GM12878 (cell line): ENCODE results near the gene HIVEP3. TPM values are rescaled to one million over a fixed set of nuclear protein-coding genes. Genes with fewer than 3 reads are reported as not detected.
A peak's percentile ranks its signal among the peaks of the same experiment; 100 is the strongest.

Source experiments
- ATAC-seq: fragments of 200-7000 bp; cut with Tn5 transposase; 3 replicates; pipeline ENCODE4 v1.9.1; 2020; ENCODE audit warnings: mild to moderate bottlenecking, moderate library complexity
- BruUV-seq: library from RNA; stranded (reverse); fragments of 400-500 nt; replicated peaks from 2 replicates; lab custom pipeline; 2021; lab: Mats Ljungman, UMichigan
- CTCF ChIA-PET: fragments of 300-600 bp; sonication (Branson Sonifier 250); formaldehyde crosslinking; extraction: SDS; loops from one replicate; lab custom pipeline; 2021; ENCODE audit warnings: inconsistent platforms; lab: Yijun Ruan, JAX
- POLR2A ChIA-PET: fragments of 350-600 bp; formaldehyde crosslinking; extraction: SDS; loops from one replicate; lab custom pipeline; 2021; ENCODE audit warnings: inconsistent platforms; lab: Charles Lee
- RAD21 ChIA-PET: fragments of 300-600 bp; sonication (Branson Sonifier 250); formaldehyde crosslinking; loops from one replicate; lab custom pipeline; 2023; ENCODE audit warnings: antibody characterized with exemption; ENCODE audit not compliant: unreplicated experiment; lab: Charles Lee
- SMC1A ChIA-PET: fragments of 300-600 bp; sonication (Branson Sonifier 250); formaldehyde crosslinking; loops from one replicate; lab custom pipeline; 2023; ENCODE audit not compliant: unreplicated experiment, uncharacterized antibody; lab: Charles Lee
- DNase-seq: peaks from one replicate; pipeline ENCODE4 v3.0.0-alpha.2; 2011; ENCODE audit warnings: low read depth, low spot score
- FAIRE-seq: peaks from 3 replicates; lab custom pipeline; 2011; peaks lifted over from hg19 to GRCh38; lab: Jason Lieb, UNC
- H2AFZ ChIP-seq: 2 replicates; pipeline ENCODE4 v1.6.0; 2011; ENCODE audit warnings: low read depth, low read length, control low read depth; ENCODE audit not compliant: control insufficient read depth
- H3K27ac ChIP-seq: 2 replicates; pipeline ENCODE4 v1.5.1; 2011; ENCODE audit warnings: control low read depth; ENCODE audit not compliant: control insufficient read depth, insufficient read depth
- H3K27me3 ChIP-seq, 2 experiments: replicated peaks in 1 of 2; 2 replicates each; pipeline versions ENCODE4 v1.6.0 to v1.6.1; 2011; ENCODE audit warnings: low read length in 1 of 2; ENCODE audit not compliant: control insufficient read depth in 2 of 2, insufficient read depth in 2 of 2
- H3K36me3 ChIP-seq, 2 experiments: 2 replicates each; pipeline ENCODE4 v1.5.1; 2011; ENCODE audit warnings: low read length in 1 of 2; ENCODE audit not compliant: control insufficient read depth in 2 of 2, insufficient read depth in 2 of 2
- H3K4me1 ChIP-seq: 2 replicates; pipeline ENCODE4 v1.6.1; 2011; ENCODE audit warnings: mild to moderate bottlenecking, low read length, moderate library complexity, mixed read lengths; ENCODE audit not compliant: control insufficient read depth, insufficient read depth
- H3K4me2 ChIP-seq: 2 replicates; pipeline ENCODE4 v1.6.0; 2011; ENCODE audit warnings: control low read depth; ENCODE audit not compliant: control insufficient read depth, insufficient read depth
- H3K4me3 ChIP-seq: fragments of 200-600 bp; sonication (generic); 2 replicates; pipeline ENCODE4 v1.5.1; 2016
- H3K79me2 ChIP-seq: 2 replicates; pipeline ENCODE4 v1.6.0; 2011; ENCODE audit warnings: low read length; ENCODE audit not compliant: control insufficient read depth, insufficient read depth
- H3K9ac ChIP-seq: 2 replicates; pipeline ENCODE4 v1.8.0; 2011; ENCODE audit warnings: low read length, control low read depth, mixed read lengths; ENCODE audit not compliant: control insufficient read depth, insufficient read depth
- H3K9me3 ChIP-seq: replicated peaks from 3 replicates; pipeline ENCODE4 v1.5.1; 2011; ENCODE audit warnings: mild to moderate bottlenecking, low read length; ENCODE audit not compliant: control insufficient read depth, insufficient read depth
- H4K20me1 ChIP-seq: 2 replicates; pipeline ENCODE4 v1.6.0; 2011; ENCODE audit not compliant: control insufficient read depth, insufficient read depth
- ASH2L ChIP-seq: fragments of 300-600, 200-600 bp; sonication (generic); IDR thresholded peaks from 2 replicates; pipeline ENCODE4 v1.6.1; 2017; ENCODE audit warnings: low read depth, mild to moderate bottlenecking, borderline replicate concordance
- BCL11A ChIP-seq: IDR thresholded peaks from 2 replicates; pipeline ENCODE4 v1.6.1; 2011; ENCODE audit warnings: low read depth, low read length
- CREB1 ChIP-seq: IDR thresholded peaks from 2 replicates; pipeline ENCODE4 v1.6.1; 2012; ENCODE audit warnings: low read depth, mild to moderate bottlenecking, inconsistent platforms
- HCFC1 ChIP-seq: fragments of 150-350 bp; IDR thresholded peaks from 2 replicates; pipeline ENCODE4 v1.6.1; 2014; ENCODE audit warnings: low read length
- IKZF1 ChIP-seq: fragments of 450-650 bp; conservative IDR thresholded peaks from 2 replicates; pipeline ENCODE4 v1.6.1; 2017; ENCODE audit warnings: antibody characterized with exemption, mild to moderate bottlenecking
- IKZF2 ChIP-seq, 2 experiments: fragments of 450-650 bp; IDR thresholded peaks; 2 replicates each; pipeline ENCODE4 v1.6.1; 2017; ENCODE audit warnings: mild to moderate bottlenecking in 2 of 2, moderate library complexity in 2 of 2
- JUND ChIP-seq: IDR thresholded peaks from 2 replicates; pipeline ENCODE4 v1.6.1; 2012; ENCODE audit warnings: low read depth, mild to moderate bottlenecking, low read length, improper control_type of control experiment, moderate library complexity
- KAT2A ChIP-seq: conservative IDR thresholded peaks from 2 replicates; pipeline ENCODE4 v1.6.1; 2011; ENCODE audit warnings: low read depth, low read length; ENCODE audit not compliant: control insufficient read depth
- NR2C1 ChIP-seq: fragments of 450-650 bp; IDR thresholded peaks from 2 replicates; pipeline ENCODE4 v1.6.1; 2017; ENCODE audit warnings: antibody characterized with exemption, mild to moderate bottlenecking, moderate library complexity
- NRF1 ChIP-seq: conservative IDR thresholded peaks from 2 replicates; pipeline ENCODE4 v1.6.1; 2011; ENCODE audit warnings: mild to moderate bottlenecking, low read depth, low read length, improper control_type of control experiment
- PAX8 ChIP-seq: fragments of 450-650 bp; IDR thresholded peaks from 2 replicates; pipeline ENCODE4 v1.6.1; 2017; ENCODE audit warnings: mild to moderate bottlenecking, moderate library complexity
- RAD21 ChIP-seq: IDR thresholded peaks from 2 replicates; pipeline ENCODE4 v1.6.1; 2011; ENCODE audit warnings: mild to moderate bottlenecking, low read depth, low read length, moderate library complexity; ENCODE audit not compliant: insufficient read depth
- RFX5 ChIP-seq: IDR thresholded peaks from 2 replicates; pipeline ENCODE4 v1.6.1; 2011; ENCODE audit warnings: low read depth, low read length, improper control_type of control experiment
- SIN3A ChIP-seq: IDR thresholded peaks from 2 replicates; pipeline ENCODE4 v1.6.1; 2012; ENCODE audit warnings: low read depth, low read length, improper control_type of control experiment
- SMAD1 ChIP-seq: fragments of 450-650 bp; IDR thresholded peaks from 2 replicates; pipeline ENCODE4 v1.6.1; 2018; ENCODE audit warnings: mild to moderate bottlenecking, low read depth; ENCODE audit not compliant: partially characterized antibody
- SMAD5 ChIP-seq: IDR thresholded peaks from 2 replicates; pipeline ENCODE4 v1.6.1; 2016; ENCODE audit warnings: antibody characterized with exemption, low read depth
- SP1 ChIP-seq: IDR thresholded peaks from one replicate; pipeline ENCODE4 v1.6.1; 2011; ENCODE audit warnings: low read depth, low read length
- SPI1 ChIP-seq: IDR thresholded peaks from 2 replicates; pipeline ENCODE4 v1.6.1; 2011; ENCODE audit warnings: low read depth, mild to moderate bottlenecking, low read length, moderate library complexity, borderline replicate concordance; ENCODE audit not compliant: insufficient read depth
- YY1 ChIP-seq: IDR thresholded peaks from 2 replicates; pipeline ENCODE4 v1.6.1; 2011; ENCODE audit warnings: low read depth, mild to moderate bottlenecking, low read length
- ZNF207 ChIP-seq: fragments of 450-650 bp; IDR thresholded peaks from 2 replicates; pipeline ENCODE4 v1.6.1; 2014; ENCODE audit warnings: antibody characterized with exemption, mild to moderate bottlenecking, borderline replicate concordance
- WGBS: methylation state at CpG from one replicate; pipeline ENCODE4 v1.1.6; 2016; ENCODE audit warnings: low lambda C conversion rate; ENCODE audit not compliant: insufficient replicate concordance, insufficient coverage; ENCODE audit errors: missing lambda C conversion rate; 5-methylcytosine and 5-hydroxymethylcytosine counted together
- in situ Hi-C: fragments of 300-500 bp; cut with MboI; formaldehyde crosslinking; loops from 9 replicates; pipeline ENCODE4 v1.14.3; 2018; ENCODE audit warnings: mixed read lengths
- intact Hi-C: fragments of 100-400 bp; cut with micrococcal nuclease; formaldehyde crosslinking; loops from one replicate; pipeline ENCODE4 v1.14.2; 2022; ENCODE audit not compliant: unreplicated experiment
- polyA plus RNA-seq, 11 experiments: library from polyadenylated mRNA; depleted of rRNA in 4 of 11; unstranded in 6 of 11; stranded (reverse) in 5 of 11; fragments of >200 nt; fragmentation: Nextera tagmentation in 4 of 11; fragmentation: Illumina TruSeq in 1 of 11; extraction: Ambion mirVana in 4 of 11; extraction: Trizol in 1 of 11; gene quantifications; 1 replicate in 1 of 11; 2 replicates in 10 of 11; pipeline versions ENCODE4 v1.2.1 to v1.2.3, GENCODE V29; 2011 to 2016; ENCODE audit warnings: inconsistent platforms in 2 of 11, missing spikeins in 2 of 11, low read depth in 1 of 11
- total RNA-seq, 4 experiments: library from RNA; depleted of rRNA in 3 of 4; stranded (reverse); fragments of >200 nt in 3 of 4; fragmentation: Illumina TruSeq in 1 of 4; extraction: Trizol in 1 of 4; gene quantifications; 2 replicates each; pipeline versions ENCODE4 v1.2.1 to v1.2.3, GENCODE V29; 2013 to 2021
- TF ChIP-seq, protein P1 (sequence below): fragments of 150-350 bp; IDR thresholded peaks from 2 replicates; pipeline ENCODE4 v1.6.1; 2014; ENCODE audit warnings: mild to moderate bottlenecking, low read depth, low read length
- TF ChIP-seq, protein P2 (sequence below): IDR thresholded peaks from 2 replicates; pipeline ENCODE4 v1.6.1; 2011; ENCODE audit warnings: low read depth, low read length, improper control_type of control experiment, borderline replicate concordance

Gene HIVEP3
- total and polyA plus RNA-seq, 10 of the 15 experiments (the other 5 are each of a cell fraction or from before 2014, with no cell fraction given) = 1.8 to 13.6 (median 3.8) TPM

DNA sequence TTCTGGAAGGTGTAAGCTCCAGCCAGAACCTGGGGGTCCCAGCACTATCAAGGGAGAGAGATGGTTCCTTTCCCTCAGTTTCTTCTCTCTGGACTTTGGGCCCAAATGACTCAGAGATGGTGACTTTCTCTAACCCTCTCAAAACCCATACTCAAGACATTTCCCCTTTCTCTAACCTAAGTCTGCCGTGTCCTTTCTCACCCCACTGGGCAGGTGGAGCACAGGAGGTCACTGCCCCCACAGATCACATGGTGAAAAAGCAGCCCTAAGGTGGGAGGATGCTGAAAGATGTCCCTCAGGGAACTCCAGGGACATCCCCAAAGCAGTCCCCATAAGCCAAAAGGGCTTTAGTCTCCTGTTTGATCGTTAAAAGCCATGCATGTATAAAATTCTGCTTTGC is 173.7 kb downstream of the HIVEP3 start:
- H3K79me2 ChIP-seq = no peaks in the 10 kb centered on the region
- RAD21 ChIA-PET = interaction anchor here (1.0 to 1.2 kb wide), 2 partner anchors 18 to 59 kb away, joined by 3 to 5 read pairs; no protein-coding TSS in a partner anchor
- intact Hi-C loops (no loop called here), in situ Hi-C loops (no loop called here)
- H3K27me3 ChIP-seq = no peaks in the 10 kb centered on the region
- H3K27ac ChIP-seq = peak overlapping the region; percentile 25; the same call in 1 of the 2 replicates
- FAIRE-seq (peak; percentile 52), DNase-seq (no peak), ATAC-seq (peak; percentile 68)
- CTCF ChIA-PET = interaction anchor here (1.0 to 1.5 kb wide), 2 partner anchors 18 to 170 kb away, joined by 3 read pairs; no protein-coding TSS in a partner anchor
- H4K20me1 ChIP-seq = no peaks in the 10 kb centered on the region
- no TSS peak for BruUV-seq
- H3K9ac ChIP-seq = no peak overlapping the region
- no peaks in the 10 kb centered on the region for H3K36me3 ChIP-seq
- SMC1A ChIA-PET = interaction anchor here (1.2 to 8.0 kb wide), 3 partner anchors 18 to 87 kb away, joined by 3 to 93 read pairs (median 6); no protein-coding TSS in a partner anchor
- POLR2A ChIA-PET = interaction anchor here (7.3 kb wide), 1 partner anchor 17 kb away, joined by 67 read pairs; no protein-coding TSS in a partner anchor
- peak overlapping the region; percentile 17 for H3K4me2 ChIP-seq
- peaks cover 49% of the 10 kb centered on the region for H3K4me1 ChIP-seq
- H3K9me3 ChIP-seq = no peaks in the 10 kb centered on the region
- 0% methylated on average over 2 of the region's 2 CpGs for WGBS
- no peak overlapping the region for H2AFZ ChIP-seq
- H3K4me3 ChIP-seq = no peak overlapping the region
- no peak for TF ChIP-seq YY1
- TF ChIP-seq IKZF1 = peak; percentile 72
- no peak for TF ChIP-seq ZNF207
- TF ChIP-seq, protein P1, sequence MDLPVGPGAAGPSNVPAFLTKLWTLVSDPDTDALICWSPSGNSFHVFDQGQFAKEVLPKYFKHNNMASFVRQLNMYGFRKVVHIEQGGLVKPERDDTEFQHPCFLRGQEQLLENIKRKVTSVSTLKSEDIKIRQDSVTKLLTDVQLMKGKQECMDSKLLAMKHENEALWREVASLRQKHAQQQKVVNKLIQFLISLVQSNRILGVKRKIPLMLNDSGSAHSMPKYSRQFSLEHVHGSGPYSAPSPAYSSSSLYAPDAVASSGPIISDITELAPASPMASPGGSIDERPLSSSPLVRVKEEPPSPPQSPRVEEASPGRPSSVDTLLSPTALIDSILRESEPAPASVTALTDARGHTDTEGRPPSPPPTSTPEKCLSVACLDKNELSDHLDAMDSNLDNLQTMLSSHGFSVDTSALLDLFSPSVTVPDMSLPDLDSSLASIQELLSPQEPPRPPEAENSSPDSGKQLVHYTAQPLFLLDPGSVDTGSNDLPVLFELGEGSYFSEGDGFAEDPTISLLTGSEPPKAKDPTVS = no peak
- TF ChIP-seq NRF1 = no peak
- no peak for TF ChIP-seq RFX5
- TF ChIP-seq SMAD1 = no peak
- TF ChIP-seq HCFC1 = no peak
- TF ChIP-seq RAD21 = no peak
- peak; percentile 35 to 59; a peak in 3 of 4 replicates for TF ChIP-seq IKZF2 (IDR thresholded peaks at IDR 0.05)
- TF ChIP-seq SMAD5 = no peak
- TF ChIP-seq SIN3A = no peak
- no peak for TF ChIP-seq ASH2L
- TF ChIP-seq SP1 = no peak
- no peak for TF ChIP-seq NR2C1
- TF ChIP-seq JUND = no peak
- TF ChIP-seq PAX8 = no peak
- no peak for TF ChIP-seq KAT2A
- TF ChIP-seq, protein P2, sequence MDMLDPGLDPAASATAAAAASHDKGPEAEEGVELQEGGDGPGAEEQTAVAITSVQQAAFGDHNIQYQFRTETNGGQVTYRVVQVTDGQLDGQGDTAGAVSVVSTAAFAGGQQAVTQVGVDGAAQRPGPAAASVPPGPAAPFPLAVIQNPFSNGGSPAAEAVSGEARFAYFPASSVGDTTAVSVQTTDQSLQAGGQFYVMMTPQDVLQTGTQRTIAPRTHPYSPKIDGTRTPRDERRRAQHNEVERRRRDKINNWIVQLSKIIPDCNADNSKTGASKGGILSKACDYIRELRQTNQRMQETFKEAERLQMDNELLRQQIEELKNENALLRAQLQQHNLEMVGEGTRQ = peak; percentile 26; the same call in 1 of the 2 replicates
- no peak for TF ChIP-seq CREB1
- TF ChIP-seq SPI1 = peak; percentile 56
- TF ChIP-seq BCL11A = no peak
